HG03097 (cell line): ENCODE results near the gene PHKG2.

Experiments used
- ATAC-seq: cut with Tn5 transposase; IDR thresholded peaks from one replicate; pipeline ENCODE4 v1.9.1; 2021; ENCODE audit not compliant: unreplicated experiment, low FRiP score

Gene PHKG2

DNA sequence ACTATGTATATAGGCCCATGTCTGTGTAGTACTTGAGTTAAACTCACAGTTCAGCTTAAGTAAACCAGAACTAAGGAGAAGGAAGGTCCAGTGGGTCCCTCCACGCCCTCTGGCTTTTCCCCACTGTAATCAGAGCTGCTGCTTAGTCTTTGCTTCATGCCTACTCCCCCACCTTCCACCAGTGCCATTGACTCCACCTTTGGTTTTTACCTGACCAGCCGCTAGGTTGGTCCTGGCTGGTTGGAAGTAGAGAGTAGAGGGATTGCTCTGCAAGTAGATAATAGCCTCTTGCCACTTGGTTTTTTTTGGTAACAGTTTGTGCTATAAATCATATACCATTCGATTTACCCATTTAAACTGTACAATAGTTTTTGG is 22.8 kb upstream of the PHKG2 start:
- no peak for ATAC-seq

DNA sequence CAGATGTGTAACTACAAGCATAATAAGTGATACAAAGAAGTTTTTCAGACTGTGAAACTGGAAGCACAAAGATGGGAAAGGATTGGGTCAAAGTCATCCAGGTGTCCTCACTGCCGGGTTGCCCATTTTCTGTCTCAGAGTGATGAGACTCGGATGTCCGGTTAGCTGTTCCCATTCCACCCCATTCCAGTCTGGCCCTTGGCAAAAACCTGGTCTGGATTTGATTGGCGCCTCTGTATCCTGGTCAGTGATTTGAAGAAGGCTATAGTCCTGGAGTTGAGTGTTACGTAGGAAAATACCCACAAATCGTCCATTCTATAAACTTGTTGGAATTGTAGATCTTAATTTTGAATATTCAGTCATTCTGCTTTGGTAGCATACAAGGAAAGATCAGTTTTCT is 19.9 kb upstream of the PHKG2 start:
- ATAC-seq, result no peak

DNA sequence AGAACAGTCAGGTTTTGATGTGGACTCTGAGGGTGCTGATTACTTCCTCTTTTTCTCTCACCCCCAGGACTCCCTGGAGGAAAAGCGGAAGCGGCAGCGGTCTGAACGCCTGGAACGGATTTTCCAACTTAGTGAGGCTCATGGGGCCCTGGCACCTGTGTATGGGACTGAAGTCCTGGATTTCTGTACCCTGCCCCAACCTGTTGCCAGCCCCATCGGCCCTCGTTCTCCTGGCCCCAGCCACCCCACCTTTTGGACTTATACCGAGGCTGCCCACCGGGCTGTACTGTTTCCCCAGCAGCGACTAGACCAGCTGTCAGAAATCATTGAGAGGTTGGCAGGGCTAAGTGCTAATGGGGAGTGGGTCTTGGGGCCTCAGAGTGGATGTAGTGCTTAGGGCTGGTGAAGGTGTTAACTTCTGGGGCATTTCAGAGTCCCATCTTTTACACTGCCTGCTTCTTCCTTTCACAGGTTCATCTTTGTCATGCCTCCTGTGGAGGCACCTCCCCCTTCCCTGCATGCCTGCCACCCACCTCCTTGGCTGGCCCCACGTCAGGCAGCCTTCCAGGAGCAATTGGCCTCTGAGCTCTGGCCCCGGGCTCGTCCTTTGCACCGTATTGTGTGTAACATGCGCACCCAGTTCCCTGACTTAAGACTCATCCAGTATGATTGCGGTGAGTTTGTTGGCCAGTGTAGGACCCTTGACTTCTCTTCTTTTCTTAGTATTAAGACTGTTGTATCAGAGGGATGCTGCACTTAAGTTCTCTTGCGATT is 19.1 kb upstream of the PHKG2 start:
- ATAC-seq, result no peak

DNA sequence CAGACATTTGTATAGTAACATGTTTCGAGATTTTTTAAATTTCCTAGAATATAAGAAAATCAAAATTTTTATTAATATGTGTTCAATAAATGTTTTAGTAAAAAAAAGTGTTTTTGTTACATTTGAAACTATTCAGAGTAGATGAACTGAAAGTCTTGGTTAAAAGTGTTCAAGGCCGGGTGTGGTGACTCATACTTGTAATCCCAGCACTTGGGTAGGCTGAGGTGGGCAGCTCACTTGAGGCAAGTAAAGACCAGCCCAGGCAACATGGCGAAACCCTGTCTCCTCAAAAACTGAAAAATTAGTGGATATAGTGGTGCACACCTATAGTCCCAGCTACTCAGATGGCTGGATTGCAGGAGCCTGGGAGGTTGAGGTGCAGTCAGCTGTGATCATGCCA is 16.8 kb upstream of the PHKG2 start:
- ATAC-seq, result no peak

DNA sequence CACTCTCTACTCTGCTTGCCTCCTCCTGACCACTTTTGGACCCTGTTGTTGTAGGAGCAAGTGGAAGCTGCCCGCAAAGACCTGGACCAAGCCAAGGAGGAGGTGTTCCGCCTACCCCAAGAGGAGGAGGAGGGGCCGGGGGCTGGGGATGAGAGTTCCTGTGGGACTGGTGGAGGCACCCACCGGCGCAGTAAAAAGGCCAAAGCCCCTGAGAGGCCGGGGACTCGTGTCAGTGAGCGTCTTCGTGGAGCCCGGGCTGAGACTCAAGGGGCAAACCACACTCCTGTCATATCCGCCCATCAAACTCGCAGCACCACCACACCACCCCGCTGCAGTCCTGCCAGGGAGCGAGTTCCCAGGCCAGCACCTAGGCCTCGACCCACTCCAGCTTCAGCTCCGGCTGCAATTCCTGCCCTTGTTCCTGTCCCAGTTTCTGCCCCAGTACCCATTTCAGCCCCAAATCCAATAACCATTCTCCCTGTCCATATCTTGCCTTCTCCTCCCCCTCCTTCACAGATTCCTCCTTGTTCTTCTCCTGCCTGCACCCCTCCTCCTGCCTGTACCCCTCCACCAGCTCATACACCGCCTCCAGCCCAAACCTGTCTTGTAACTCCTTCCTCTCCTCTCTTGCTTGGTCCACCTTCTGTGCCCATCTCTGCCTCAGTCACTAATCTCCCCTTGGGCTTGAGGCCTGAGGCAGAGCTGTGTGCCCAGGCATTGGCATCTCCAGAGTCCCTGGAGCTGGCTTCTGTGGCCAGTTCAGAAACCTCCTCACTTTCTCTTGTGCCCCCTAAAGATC is 11.0 kb upstream of the PHKG2 start:
- no peak for ATAC-seq

DNA sequence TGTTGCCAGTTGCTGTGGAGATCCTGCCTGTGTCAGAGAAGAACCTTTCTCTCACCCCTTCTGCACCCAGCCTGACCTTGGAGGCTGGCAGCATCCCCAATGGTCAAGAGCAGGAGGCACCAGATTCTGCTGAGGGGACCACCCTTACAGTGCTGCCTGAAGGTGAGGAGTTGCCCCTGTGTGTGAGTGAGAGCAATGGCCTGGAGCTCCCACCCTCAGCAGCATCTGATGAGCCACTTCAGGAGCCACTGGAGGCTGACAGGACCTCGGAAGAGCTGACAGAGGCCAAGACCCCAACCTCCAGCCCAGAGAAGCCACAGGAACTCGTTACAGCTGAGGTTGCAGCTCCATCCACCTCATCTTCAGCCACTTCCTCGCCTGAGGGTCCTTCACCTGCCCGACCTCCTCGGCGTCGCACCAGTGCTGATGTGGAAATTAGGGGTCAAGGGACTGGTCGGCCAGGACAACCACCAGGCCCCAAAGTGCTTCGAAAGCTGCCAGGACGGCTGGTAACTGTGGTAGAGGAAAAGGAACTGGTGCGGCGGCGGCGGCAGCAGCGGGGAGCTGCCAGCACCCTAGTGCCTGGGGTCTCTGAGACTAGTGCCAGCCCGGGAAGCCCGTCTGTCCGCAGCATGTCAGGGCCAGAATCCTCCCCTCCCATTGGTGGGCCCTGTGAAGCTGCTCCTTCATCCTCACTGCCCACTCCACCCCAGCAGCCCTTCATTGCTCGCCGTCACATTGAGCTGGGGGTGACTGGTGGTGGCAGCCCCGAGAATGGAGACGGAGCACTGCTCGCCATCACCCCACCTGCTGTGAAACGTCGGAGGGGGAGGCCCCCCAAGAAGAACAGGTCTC is 10.2 kb upstream of the PHKG2 start:
- no peak for ATAC-seq

DNA sequence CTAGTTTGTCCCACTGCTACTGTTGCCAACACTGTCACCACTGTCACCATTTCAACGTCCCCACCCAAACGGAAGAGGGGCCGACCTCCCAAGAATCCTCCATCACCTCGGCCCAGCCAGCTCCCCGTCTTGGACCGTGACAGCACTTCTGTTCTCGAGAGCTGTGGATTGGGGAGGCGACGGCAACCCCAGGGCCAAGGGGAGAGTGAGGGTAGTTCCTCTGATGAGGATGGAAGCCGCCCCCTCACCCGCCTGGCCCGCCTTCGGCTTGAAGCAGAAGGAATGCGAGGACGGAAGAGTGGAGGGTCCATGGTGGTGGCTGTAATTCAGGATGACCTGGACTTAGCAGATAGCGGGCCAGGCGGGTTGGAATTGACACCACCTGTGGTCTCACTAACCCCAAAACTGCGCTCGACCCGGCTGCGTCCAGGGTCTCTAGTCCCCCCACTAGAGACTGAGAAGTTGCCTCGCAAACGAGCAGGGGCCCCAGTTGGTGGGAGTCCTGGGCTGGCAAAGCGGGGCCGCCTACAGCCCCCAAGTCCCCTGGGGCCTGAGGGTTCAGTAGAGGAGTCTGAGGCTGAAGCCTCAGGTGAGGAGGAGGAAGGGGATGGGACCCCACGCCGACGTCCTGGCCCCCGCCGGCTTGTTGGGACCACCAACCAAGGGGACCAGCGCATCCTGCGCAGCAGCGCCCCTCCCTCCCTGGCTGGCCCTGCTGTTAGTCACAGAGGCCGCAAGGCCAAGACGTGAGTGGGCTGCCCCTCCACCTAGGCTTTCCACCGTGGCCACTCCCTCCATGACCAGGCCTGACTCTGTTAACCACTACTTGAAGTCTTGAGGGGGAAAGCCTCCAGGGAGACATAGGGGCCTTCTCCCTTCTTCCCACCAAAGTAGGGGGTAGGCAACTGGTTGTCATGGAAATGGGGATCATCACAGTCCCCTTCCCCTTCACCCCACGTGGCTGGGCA is 9.0 kb upstream of the PHKG2 start:
- no peak for ATAC-seq

DNA sequence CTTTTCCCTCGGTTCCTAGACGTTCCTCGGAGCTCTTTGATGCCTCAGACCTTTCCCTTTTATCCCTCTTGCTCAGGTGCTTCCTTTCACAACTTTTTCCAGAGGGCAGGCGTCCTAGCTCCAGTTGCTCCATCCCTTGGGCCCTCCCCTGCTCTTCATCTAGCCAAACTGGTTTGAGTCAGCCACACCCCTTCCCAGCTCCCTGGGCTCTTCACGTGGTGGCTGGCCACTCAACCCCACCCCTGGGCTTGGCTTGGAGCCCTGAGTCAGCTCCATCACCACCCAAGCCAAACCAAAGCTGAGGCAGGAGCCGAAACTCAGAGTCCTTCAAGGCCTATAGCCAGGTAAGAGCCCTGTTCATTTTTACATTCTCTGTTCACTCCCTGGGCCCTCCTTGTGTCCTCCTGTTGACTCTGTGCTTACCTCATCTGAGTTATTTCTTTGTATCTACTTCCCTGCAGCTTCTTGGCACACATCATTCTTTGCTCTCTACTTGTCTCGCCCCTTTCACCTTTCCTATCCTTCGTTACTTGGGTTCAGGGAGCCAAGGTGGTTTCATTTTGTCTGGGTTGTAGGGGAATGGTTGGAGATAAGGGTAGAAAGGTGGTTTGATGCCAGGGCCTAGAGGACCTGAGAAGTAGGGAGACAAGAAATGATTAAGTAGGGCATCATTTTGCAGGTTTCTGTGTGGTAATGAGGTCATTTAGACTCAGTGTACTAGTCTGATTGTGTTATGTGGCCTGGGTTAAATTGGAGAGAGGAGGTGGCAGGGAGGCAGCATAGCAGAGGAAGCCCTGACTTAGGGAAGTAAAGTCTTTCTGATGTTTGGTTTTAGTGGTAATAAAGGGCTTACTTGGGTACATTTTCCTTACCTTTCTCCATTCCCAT is 7.6 kb upstream of the PHKG2 start:
- ATAC-seq, result no peak

DNA sequence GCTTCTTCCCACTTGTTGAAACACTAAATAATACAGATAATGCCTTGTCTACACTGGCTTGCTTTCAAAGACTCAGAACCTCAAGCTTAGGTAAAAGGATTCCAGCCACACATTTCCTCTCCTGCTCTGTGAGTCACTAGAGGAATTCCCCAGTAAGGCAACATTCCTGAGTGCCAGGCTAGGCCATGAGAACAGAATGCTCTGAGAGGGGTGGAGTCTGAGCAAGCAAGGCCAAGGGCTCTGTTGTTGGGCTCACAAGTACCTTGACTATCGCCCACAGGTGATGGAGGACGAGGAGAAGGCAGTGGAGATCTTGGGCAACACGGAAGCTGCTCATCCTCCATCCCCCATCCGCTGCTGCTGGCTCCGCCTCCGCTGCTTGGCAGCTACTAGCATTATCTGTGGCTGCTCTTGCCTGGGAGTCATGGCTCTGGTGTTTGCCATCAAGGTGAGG is 6.7 kb upstream of the PHKG2 start:
- ATAC-seq, result no peak

DNA sequence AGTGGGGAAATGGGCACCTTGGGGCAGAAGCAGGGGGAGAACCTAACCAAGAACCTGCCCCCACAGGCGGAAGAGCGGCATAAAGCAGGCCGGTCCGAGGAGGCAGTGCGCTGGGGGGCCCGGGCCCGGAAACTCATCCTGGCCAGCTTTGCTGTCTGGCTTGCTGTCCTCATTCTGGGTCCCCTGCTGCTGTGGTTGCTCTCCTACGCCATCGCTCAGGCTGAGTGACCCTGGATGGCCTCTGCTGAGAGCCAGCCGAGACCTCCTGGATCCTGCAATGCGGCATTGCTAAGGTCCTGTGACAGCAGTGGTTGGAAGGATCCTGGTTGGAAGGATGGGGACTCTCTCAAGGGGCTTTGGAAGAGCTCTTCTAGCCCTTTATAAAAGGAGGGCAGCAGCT is 4.5 kb upstream of the PHKG2 start:
- no peak for ATAC-seq

DNA sequence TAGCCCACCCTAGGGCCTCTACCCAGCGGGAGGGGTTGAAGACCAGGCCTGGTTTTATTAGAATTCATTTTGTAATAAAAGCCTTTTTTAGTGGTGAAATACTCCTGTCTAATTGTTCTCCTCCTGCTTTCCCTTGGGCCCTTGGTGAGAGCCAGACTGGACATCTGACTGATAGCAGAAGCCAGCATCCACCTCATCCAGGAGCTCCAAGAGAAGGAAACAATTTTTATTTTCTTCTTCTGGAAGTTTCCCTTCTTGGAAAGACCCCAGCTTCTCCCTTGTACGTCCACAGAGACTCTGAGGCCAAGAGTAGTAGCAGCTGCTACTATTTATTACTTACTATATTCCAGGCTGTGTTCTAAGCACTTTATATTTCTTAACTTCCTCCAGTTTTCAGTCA is 4.0 kb upstream of the PHKG2 start:
- no peak for ATAC-seq

DNA sequence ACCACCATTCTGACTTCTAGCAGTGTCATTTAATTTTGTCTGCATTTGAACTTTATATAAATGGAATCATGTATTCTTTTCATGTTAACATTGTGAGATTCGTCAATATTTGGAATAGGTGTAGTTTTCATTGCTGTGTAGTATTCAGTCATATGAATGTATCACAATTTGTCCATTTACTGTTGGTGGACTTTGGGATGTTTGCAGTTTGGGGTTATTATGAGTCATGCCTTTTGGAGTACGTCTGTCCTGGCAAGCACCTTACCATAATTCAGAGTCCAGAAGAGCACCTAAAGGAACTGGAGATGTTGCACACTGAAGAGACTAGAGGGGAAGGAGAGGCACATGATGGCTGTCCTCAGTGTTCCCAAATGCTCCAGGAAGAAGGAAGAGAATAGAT is 3.1 kb upstream of the PHKG2 start:
- no peak for ATAC-seq

DNA sequence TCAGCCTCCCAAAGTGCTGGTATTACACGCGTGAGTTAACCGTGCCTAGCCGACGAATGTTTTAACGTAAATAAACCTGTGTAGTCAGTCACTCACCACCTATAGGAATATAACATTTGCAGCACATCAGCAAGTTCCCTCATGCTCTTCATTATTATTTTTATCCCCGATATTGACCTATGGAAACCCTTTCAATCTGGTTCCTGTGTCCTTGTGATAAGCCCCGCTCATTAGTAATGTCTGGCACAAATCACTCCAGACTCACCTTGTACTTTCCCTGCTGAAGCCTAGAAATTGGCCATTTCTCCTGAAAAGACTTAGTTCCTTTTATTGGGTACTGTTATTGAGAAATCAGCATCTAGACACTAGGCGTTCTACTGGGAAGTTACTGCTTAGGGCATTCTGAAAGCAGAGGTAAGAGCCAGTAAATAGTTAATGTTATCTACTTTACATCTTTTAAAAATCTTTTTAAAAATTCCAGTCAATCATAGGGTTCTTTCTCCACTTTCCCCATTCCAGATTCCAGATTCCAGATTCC is 1.5 kb upstream of the PHKG2 start:
- ATAC-seq, result no peak

DNA sequence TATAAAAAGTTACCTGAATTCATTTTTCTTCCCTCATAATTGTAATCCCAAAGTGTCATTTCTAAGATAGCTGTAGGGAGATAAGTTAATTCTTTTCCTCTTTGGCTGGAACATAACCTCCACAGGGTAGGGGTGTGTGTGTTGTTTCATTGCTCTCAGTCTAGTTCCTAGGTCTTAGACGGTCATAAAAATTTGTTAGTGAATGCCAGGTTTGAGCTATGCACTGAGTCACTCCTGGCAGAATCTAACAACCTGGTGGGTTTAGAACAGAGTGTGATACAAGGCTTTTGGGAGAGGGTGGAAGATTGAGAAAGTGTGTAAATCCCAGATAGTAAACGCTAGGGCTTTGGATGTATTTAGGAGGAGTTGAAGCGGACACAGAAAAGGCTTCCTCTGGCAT is 894 bp upstream of the PHKG2 start:
- ATAC-seq, result no peak

DNA sequence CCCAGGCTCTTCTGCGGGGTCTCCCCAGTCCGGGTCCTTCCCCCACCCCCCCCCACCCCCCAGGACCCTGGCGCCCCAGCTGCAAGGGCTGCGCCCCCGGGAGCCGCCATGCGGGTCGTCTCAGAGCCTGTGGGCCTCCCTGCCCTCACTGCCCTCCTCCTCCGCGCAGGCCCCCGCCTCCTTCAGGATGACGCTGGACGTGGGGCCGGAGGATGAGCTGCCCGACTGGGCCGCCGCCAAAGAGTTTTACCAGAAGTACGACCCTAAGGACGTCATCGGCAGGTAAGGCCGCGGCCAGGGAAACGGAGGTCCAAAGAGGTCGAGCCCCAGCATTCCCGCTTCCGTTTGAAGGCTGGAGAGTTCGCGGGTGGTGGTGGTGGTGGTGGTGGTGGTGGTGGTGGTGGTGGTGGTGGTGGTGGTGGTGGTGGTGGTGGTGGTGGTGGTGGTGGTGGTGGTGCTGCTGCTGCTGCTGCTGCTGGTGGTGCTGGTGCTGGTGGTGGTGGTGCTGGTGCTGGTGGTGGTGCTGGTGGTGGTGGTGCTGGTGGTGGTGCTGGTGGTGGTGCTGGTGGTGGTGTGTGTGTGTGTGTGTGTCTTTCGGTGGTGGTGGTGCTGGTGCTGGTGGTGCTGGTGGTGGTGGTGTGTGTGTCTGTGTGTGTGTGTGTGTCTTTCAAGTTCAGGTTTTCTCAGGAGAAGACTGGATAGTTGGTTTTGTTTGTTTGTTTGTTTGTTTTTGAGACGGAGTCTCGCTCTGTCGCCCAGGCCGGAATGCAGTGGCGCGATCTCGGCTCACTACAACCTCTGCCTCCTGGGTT is 615 bp downstream of the PHKG2 start:
- ATAC-seq, result no peak

DNA sequence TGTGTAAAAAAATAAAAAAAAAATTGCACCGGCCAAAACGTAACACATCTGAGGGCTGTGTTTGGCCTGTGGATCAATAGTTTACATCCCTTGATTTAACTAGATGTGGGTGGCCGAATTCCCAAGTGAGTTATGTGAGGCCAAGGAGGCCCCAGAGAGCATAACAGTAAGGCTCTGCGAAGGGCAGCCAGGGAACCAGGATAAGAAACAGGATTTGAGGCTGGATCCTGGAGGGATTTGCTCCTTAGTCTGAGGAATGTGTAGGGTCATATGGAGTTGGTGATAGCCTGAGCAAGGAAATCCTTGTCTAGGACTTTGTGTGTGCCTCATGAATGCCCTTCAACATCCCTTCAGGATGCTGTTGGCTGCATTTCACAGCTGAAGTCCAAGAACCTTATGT is 2.0 kb downstream of the PHKG2 start:
- no peak for ATAC-seq

DNA sequence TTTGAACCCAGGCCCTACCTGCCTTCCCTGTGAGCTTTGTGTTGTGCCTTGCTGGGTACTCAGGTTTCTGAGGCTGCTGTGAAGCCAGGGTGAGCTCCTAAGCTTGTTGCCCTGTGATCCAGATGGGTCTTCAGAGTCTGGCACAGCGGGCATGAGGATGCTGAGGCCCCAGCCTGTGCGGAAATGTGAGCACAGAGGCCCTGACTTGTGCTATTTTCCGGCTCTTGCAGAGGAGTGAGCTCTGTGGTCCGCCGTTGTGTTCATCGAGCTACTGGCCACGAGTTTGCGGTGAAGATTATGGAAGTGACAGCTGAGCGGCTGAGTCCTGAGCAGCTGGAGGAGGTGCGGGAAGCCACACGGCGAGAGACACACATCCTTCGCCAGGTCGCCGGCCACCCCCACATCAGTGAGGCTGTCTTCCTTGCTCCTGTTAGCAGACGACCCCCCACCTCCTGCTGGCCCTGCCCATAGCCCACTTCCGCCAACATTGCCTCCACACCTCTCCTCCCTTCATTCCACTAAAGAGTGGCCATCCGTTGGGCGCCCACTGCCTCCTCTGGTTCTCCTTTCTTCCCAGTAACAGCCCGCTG is 2.7 kb downstream of the PHKG2 start:
- ATAC-seq, result no peak

DNA sequence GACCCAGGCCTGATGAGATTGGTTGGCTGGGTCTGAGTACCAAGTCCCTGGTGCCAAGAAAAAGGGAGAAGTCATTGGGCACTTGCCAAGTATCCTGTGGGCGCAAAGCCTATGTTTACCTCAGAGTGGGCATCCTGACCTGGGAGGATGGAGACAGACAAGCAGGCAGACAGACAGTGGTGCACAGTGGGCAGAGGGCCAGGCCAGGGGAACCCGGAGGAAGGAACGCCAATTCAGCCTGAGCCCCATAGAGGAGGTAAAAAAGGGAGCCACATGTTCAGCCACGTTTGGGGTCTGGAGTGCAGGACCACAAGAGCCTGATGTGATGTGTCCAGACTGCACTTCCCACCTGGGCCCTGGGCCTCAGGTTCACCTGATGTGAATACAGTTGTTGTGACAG is 5.4 kb downstream of the PHKG2 start:
- no peak for ATAC-seq
